ENCODE results near the gene CLASP1. TPM values are rescaled to one million over a fixed set of nuclear protein-coding genes. Genes with fewer than 3 reads are reported as not detected.

CLASP1 gene
- total RNA-seq, 6 experiments from 2014 or later = 19.7 to 32.4 (median 24.1) TPM

- Histone ChIP-seq H3K4me1 (no peaks in the 10 kb centered on the region), H3K9me3 (no peaks in the 10 kb centered on the region), H3K27ac (no peak overlapping the region), H3K27me3 (no peaks in the 10 kb centered on the region), H3K4me3 (no peak overlapping the region), H3K36me3 (peaks cover 0 to 43% (median 4%) of the 10 kb centered on the region in 4 donors)
- DNase-seq = no peak
- no peak for ATAC-seq
- intact Hi-C loops (cut with DNase I) = no loop called here
- TF ChIP-seq CTCF (IDR thresholded peaks at IDR 0.05) (no peak), POLR2A (IDR thresholded peaks at IDR 0.05) (no peak)
- WGBS (ENCODE audit: insufficient coverage, low coverage, low lambda C conversion rate, missing lambda C conversion rate) = 80% methylated on average over 1 of the region's 1 CpG
These were observed 218.0 kb downstream of the CLASP1 start for GRCh38 chr2:121431214-121431613.

- WGBS (ENCODE audit: insufficient coverage, low coverage, low lambda C conversion rate, missing lambda C conversion rate) = 93% methylated on average over 14 of the region's 16 CpGs
- no peak overlapping the region for H3K4me3 ChIP-seq
- H3K4me1 ChIP-seq = no peaks in the 10 kb centered on the region
- intact Hi-C loops (cut with DNase I) = no loop called here
- DNase-seq = no peak
- ATAC-seq = no peak
- H3K27me3 ChIP-seq = no peaks in the 10 kb centered on the region
- H3K9me3 ChIP-seq = no peaks in the 10 kb centered on the region
- H3K36me3 ChIP-seq = peaks cover 0 to 52% (median 5%) of the 10 kb centered on the region in 4 donors
- TF ChIP-seq POLR2A (IDR thresholded peaks at IDR 0.05) (no peak), CTCF (IDR thresholded peaks at IDR 0.05) (no peak)
- no peak overlapping the region for H3K27ac ChIP-seq
These were observed 219.2 kb downstream of the CLASP1 start for GRCh38 chr2:121429927-121430520.

GRCh38 chr2:121429119-121429903 lies 220.0 kb downstream of the CLASP1 start:
- intact Hi-C loops (cut with DNase I) = no loop called here
- H3K4me3 ChIP-seq = no peak overlapping the region
- no peak overlapping the region for H3K27ac ChIP-seq
- DNase-seq = no peak
- H3K36me3 ChIP-seq = peaks cover 0 to 59% (median 5%) of the 10 kb centered on the region in 4 donors
- no peaks in the 10 kb centered on the region for H3K27me3 ChIP-seq
- TF ChIP-seq POLR2A (IDR thresholded peaks at IDR 0.05) = no peak
- TF ChIP-seq CTCF (IDR thresholded peaks at IDR 0.05) = no peak
- no peaks in the 10 kb centered on the region for H3K4me1 ChIP-seq
- ATAC-seq = no peak
- 86% methylated on average over 6 of the region's 8 CpGs for WGBS (ENCODE audit: insufficient coverage, low coverage, low lambda C conversion rate, missing lambda C conversion rate)
- no peaks in the 10 kb centered on the region for H3K9me3 ChIP-seq

- no peaks in the 10 kb centered on the region for H3K4me1 ChIP-seq
- H3K27ac ChIP-seq = no peak overlapping the region
- peaks cover 0 to 59% (median 5%) of the 10 kb centered on the region in 4 donors for H3K36me3 ChIP-seq
- DNase-seq (no peak), ATAC-seq (no peak)
- H3K27me3 ChIP-seq = no peaks in the 10 kb centered on the region
- no peak for TF ChIP-seq POLR2A (IDR thresholded peaks at IDR 0.05)
- no peak for TF ChIP-seq CTCF (IDR thresholded peaks at IDR 0.05)
- intact Hi-C loops (cut with DNase I) = no loop called here
- H3K4me3 ChIP-seq = no peak overlapping the region
- 95% methylated on average over 2 of the region's 2 CpGs for WGBS (ENCODE audit: insufficient coverage, low coverage, low lambda C conversion rate, missing lambda C conversion rate)
- no peaks in the 10 kb centered on the region for H3K9me3 ChIP-seq
These were observed 222.0 kb downstream of the CLASP1 start for GRCh38 chr2:121427187-121427689.
